ENCODE measurements around the gene SPATA9. TPM values are rescaled to one million over a fixed set of nuclear protein-coding genes. Genes with fewer than 3 reads are reported as not detected.

Gene SPATA9
- total and polyA plus RNA-seq, 9 of the 15 experiments (the other 6 are each of a cell fraction or from before 2014, with no cell fraction given): 0.16 to 5.5 (median 0.39) TPM; not detected in 3

DNA sequence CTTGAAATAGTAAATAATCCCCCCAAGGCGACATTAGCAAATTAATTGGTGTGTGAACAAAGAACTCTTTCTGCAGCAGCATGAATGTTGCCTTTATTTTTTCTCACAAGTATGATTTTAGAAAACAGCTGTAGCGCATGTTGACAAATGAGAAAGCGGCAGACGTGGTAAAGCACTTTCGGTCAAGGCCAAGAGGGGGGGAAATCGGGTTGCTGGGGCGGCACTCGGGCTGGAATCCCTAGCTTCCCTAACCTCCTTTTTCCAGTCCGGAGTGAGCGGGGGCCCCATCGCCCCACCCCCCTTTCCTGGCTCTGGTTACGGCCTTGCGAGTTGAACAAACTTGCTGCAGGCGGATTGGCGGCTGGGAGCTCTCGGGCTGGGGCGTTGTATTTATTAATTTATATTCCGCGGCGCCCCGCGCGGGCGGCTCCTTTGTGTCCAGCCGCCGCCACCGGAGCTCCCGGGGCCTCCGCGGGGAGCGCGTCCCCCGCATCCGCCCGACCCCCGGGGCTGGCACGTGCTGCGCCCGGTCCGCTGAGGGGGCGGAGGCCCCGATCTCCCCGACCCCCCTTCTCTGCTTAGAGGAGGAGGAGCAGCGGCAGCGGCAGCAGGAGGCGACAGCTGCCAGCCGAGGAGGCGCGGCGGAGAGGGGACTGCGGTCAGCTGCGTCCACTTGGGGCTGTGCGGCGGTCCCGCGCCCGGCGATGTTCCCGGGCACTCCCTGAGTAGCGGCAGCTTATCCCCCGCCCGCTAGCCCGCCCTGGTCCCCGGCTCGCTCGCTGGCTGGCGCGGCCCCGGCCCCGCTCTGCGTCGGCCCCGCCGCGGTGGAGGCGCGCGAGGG lies 48.2 kb upstream of the SPATA9 start, which contains the start of gene RHOBTB3 (continued):
- TF ChIP-seq, protein P1, sequence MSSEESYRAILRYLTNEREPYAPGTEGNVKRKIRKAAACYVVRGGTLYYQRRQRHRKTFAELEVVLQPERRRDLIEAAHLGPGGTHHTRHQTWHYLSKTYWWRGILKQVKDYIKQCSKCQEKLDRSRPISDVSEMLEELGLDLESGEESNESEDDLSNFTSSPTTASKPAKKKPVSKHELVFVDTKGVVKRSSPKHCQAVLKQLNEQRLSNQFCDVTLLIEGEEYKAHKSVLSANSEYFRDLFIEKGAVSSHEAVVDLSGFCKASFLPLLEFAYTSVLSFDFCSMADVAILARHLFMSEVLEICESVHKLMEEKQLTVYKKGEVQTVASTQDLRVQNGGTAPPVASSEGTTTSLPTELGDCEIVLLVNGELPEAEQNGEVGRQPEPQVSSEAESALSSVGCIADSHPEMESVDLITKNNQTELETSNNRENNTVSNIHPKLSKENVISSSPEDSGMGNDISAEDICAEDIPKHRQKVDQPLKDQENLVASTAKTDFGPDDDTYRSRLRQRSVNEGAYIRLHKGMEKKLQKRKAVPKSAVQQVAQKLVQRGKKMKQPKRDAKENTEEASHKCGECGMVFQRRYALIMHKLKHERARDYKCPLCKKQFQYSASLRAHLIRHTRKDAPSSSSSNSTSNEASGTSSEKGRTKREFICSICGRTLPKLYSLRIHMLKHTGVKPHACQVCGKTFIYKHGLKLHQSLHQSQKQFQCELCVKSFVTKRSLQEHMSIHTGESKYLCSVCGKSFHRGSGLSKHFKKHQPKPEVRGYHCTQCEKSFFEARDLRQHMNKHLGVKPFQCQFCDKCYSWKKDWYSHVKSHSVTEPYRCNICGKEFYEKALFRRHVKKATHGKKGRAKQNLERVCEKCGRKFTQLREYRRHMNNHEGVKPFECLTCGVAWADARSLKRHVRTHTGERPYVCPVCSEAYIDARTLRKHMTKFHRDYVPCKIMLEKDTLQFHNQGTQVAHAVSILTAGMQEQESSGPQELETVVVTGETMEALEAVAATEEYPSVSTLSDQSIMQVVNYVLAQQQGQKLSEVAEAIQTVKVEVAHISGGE (CRISPR knock-in tag; IDR thresholded peaks at IDR 0.05): peak in 1 of 3 experiments; percentile 64; a peak in 2 of 6 replicates
- TF ChIP-seq, protein P2, sequence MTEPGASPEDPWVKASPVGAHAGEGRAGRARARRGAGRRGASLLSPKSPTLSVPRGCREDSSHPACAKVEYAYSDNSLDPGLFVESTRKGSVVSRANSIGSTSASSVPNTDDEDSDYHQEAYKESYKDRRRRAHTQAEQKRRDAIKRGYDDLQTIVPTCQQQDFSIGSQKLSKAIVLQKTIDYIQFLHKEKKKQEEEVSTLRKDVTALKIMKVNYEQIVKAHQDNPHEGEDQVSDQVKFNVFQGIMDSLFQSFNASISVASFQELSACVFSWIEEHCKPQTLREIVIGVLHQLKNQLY (CRISPR knock-in tag; conservative IDR thresholded peaks at IDR 0.05): peak in 1 of 2 experiments; percentile 70; a peak in 1 of 4 replicates
- TF ChIP-seq EGR1 (conservative IDR thresholded peaks at IDR 0.05): peak; percentile 90
- TF ChIP-seq ZC3H4 (CRISPR knock-in tag; IDR thresholded peaks at IDR 0.05; ENCODE audit: borderline replicate concordance): no peak
- TF ChIP-seq ZBED1 (IDR thresholded peaks at IDR 0.05): peak; percentile 23; the same call in 1 of the 2 replicates
- no peak for TF ChIP-seq PURB (CRISPR knock-in tag; IDR thresholded peaks at IDR 0.05; ENCODE audit: low read depth)
- peak; percentile 27 to 37; a peak in 1 of 4 replicates for TF ChIP-seq RAD21 (CRISPR knock-in tag; conservative IDR thresholded peaks at IDR 0.05 in 1 of 2, IDR thresholded peaks at IDR 0.05 in 1 of 2)
- no peak for TF ChIP-seq ZNF551 (CRISPR knock-in tag; IDR thresholded peaks at IDR 0.05)
- no peak for TF ChIP-seq ZNF699 (CRISPR knock-in tag; IDR thresholded peaks at IDR 0.05; ENCODE audit: insufficient replicate concordance)
- TF ChIP-seq CCAR2 (IDR thresholded peaks at IDR 0.05; ENCODE audit: low read depth, low read length): no peak
- 0 out of 2 replicates have a peak, but pooled peaks have one; percentile 1 for TF ChIP-seq GABPB1 (CRISPR knock-in tag; IDR thresholded peaks at IDR 0.05)
- TF ChIP-seq HIVEP1 (CRISPR knock-in tag; IDR thresholded peaks at IDR 0.05): no peak
- TF ChIP-seq SLC30A9 (CRISPR knock-in tag; IDR thresholded peaks at IDR 0.05): no peak
- TF ChIP-seq, protein P3, sequence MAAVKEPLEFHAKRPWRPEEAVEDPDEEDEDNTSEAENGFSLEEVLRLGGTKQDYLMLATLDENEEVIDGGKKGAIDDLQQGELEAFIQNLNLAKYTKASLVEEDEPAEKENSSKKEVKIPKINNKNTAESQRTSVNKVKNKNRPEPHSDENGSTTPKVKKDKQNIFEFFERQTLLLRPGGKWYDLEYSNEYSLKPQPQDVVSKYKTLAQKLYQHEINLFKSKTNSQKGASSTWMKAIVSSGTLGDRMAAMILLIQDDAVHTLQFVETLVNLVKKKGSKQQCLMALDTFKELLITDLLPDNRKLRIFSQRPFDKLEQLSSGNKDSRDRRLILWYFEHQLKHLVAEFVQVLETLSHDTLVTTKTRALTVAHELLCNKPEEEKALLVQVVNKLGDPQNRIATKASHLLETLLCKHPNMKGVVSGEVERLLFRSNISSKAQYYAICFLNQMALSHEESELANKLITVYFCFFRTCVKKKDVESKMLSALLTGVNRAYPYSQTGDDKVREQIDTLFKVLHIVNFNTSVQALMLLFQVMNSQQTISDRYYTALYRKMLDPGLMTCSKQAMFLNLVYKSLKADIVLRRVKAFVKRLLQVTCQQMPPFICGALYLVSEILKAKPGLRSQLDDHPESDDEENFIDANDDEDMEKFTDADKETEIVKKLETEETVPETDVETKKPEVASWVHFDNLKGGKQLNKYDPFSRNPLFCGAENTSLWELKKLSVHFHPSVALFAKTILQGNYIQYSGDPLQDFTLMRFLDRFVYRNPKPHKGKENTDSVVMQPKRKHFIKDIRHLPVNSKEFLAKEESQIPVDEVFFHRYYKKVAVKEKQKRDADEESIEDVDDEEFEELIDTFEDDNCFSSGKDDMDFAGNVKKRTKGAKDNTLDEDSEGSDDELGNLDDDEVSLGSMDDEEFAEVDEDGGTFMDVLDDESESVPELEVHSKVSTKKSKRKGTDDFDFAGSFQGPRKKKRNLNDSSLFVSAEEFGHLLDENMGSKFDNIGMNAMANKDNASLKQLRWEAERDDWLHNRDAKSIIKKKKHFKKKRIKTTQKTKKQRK (IDR thresholded peaks at IDR 0.05; ENCODE audit: borderline replicate concordance, low read depth, low read length): no peak
- 0 out of 2 replicates have a peak, but pooled peaks have one; percentile 6 for TF ChIP-seq HCFC1 (IDR thresholded peaks at IDR 0.05; ENCODE audit: low read depth, low read length)
- TF ChIP-seq, protein P4, sequence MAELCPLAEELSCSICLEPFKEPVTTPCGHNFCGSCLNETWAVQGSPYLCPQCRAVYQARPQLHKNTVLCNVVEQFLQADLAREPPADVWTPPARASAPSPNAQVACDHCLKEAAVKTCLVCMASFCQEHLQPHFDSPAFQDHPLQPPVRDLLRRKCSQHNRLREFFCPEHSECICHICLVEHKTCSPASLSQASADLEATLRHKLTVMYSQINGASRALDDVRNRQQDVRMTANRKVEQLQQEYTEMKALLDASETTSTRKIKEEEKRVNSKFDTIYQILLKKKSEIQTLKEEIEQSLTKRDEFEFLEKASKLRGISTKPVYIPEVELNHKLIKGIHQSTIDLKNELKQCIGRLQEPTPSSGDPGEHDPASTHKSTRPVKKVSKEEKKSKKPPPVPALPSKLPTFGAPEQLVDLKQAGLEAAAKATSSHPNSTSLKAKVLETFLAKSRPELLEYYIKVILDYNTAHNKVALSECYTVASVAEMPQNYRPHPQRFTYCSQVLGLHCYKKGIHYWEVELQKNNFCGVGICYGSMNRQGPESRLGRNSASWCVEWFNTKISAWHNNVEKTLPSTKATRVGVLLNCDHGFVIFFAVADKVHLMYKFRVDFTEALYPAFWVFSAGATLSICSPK (IDR thresholded peaks at IDR 0.05; ENCODE audit: borderline replicate concordance): no peak
